Measurements from ENCODE around the gene SERTAD4.

GRCh38 chr1:210233216-210233494, 559 bp downstream of the SERTAD4 start:
- TF ChIP-seq CTCF (conservative IDR thresholded peaks at IDR 0.05; ENCODE audit: low read length) (no peak), EZH2phosphoT487 (IDR thresholded peaks at IDR 0.05; ENCODE audit: borderline replicate concordance) (no peak)

Measured in Loucy (cell line).